GM21381 (cell line): ENCODE measurements around the gene PDE9A.

Experiments
- ATAC-seq: cut with Tn5 transposase; IDR thresholded peaks from one replicate; pipeline ENCODE4 v1.9.1; 2021; ENCODE audit warnings: mild to moderate bottlenecking, moderate library complexity; ENCODE audit not compliant: unreplicated experiment

PDE9A gene

GRCh38 chr21:42815217-42815616 lies 161.8 kb downstream of the PDE9A start:
- no peak for ATAC-seq

DNA sequence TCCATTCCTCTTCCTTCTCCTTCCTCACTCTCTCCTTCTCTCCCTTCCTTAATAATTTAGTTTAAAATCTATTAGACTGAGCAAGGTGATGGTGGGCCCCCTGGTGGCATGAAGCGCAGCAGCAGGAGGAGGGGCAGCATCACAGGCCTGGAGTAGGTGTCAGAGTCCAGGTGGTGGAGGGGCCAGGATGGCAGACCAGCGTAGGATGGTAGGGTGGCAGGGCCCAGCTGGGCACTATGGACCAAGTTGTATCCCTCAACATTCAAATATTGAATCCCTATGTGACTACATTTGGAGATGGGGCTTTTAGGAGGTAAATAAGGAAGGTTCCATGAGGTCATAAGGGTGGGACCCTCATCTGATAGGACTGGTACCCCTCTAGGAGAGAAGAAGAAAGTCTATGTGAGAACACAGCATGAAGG lies 164.9 kb downstream of the PDE9A start:
- no peak for ATAC-seq

DNA sequence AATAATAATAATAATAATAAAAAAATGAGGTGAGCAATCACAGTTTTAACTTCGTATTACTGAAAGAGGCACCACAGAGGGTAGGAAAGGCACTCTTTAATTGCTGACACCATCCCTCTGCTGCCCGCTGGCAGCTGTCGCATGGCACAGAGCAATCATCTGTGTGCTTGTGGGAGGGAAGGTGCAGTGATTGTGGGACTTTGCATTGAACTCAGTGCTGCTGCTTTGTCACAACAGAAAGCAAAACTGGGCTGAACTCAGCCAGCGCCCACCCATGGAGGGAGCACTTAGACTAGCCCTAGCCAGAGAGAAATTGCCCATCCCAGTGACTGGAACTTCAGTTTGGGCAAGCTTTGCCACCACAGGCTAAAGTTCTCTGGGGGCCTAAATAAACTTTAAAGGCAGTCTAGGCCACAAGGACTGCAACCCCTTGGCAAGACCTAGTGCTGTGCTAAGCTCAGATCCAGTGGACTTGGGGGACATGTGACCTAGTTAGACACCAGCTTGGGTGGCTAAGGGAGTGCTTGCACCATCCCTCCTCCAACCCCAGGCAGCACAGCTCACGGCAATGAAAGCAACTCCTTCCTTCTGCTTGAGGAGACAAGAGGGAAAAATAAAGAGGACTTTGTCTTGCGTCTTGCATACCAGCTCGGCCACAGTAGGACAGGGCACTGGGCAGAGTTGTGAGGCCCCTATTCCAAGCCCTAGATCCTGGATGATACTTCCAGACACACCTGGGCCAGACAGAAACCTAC lies 166.6 kb downstream of the PDE9A start:
- ATAC-seq = no peak

- ATAC-seq = no peak
Measured at GRCh38 chr21:42820616-42821465, 167.4 kb downstream of the PDE9A start.
